ENCODE results near the gene PRR29.

- TF ChIP-seq EZH2phosphoT487 (IDR thresholded peaks at IDR 0.05; ENCODE audit: low read length) (no peak), CTCF (IDR thresholded peaks at IDR 0.05; ENCODE audit: low read length) (no peak), EZH2 (optimal IDR thresholded peaks at IDR 0.05; ENCODE audit: low read depth, low read length) (no peak)
Observed at GRCh38 chr17:63989622-63990345, 8.4 kb upstream of the PRR29 start.

All from MM.1S (cell line).